ENCODE measurements around the gene UBE4B.

UBE4B gene

GRCh38 chr1:10113501-10113900, 80.7 kb downstream of the UBE4B start:
- no peaks in the 10 kb centered on the region for H3K9me3 ChIP-seq (ENCODE audit: control insufficient read depth, low read length)
- no peak overlapping the region for H3K27ac ChIP-seq (ENCODE audit: low read depth, low read length, severe bottlenecking)
- no peak overlapping the region for H3K4me3 ChIP-seq (ENCODE audit: extremely low read depth, insufficient read depth, low read length, poor library complexity, severe bottlenecking)
- WGBS, 2 experiments (ENCODE audit: insufficient coverage in 2 of 2), result 86 to 93% methylated on average over 9 of the region's 12 CpGs
- peaks cover 28% of the 10 kb centered on the region for H3K36me3 ChIP-seq (ENCODE audit: control insufficient read depth, insufficient read depth, low read length)
- peaks cover 15% of the 10 kb centered on the region for H3K4me1 ChIP-seq (ENCODE audit: control insufficient read depth, insufficient read depth, low read length, poor library complexity, severe bottlenecking)

GRCh38 chr1:10114746-10115145, 82.0 kb downstream of the UBE4B start:
- Histone ChIP-seq H3K36me3 (ENCODE audit: control insufficient read depth, insufficient read depth, low read length) (peaks cover 29% of the 10 kb centered on the region), H3K9me3 (ENCODE audit: control insufficient read depth, low read length) (no peaks in the 10 kb centered on the region), H3K27ac (ENCODE audit: low read depth, low read length, severe bottlenecking) (no peak overlapping the region), H3K4me3 (ENCODE audit: extremely low read depth, insufficient read depth, low read length, poor library complexity, severe bottlenecking) (no peak overlapping the region), H3K4me1 (ENCODE audit: control insufficient read depth, insufficient read depth, low read length, poor library complexity, severe bottlenecking) (peaks cover 7% of the 10 kb centered on the region)
- WGBS, 2 experiments (ENCODE audit: insufficient coverage in 2 of 2), result 89 to 94% methylated on average over 4 to 5 of the region's 6 CpGs

DNA sequence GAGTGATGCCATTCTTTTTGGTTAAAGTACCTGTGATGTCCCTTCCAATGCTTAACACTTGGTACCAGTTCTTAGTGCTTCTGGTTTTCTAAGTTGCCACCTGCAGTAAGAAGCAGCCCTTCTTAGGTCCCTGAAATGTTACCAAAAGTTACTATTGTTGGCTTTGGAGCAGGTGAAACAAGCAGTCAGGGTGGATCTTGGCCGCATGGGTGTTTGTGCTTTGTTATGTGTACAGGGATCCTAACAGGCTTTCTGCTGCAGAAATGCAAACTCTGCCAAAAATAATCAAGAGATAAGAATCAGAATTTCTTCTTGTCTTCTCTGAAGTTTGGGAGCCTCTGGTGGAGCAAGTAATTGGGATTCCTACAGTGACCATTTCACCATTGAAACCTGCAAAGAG, 84.4 kb downstream of the UBE4B start:
- Histone ChIP-seq H3K4me3 (ENCODE audit: extremely low read depth, insufficient read depth, low read length, poor library complexity, severe bottlenecking) (no peak overlapping the region), H3K27ac (ENCODE audit: low read depth, low read length, severe bottlenecking) (no peak overlapping the region), H3K4me1 (ENCODE audit: control insufficient read depth, insufficient read depth, low read length, poor library complexity, severe bottlenecking) (peaks cover 7% of the 10 kb centered on the region), H3K9me3 (ENCODE audit: control insufficient read depth, low read length) (no peaks in the 10 kb centered on the region), H3K36me3 (ENCODE audit: control insufficient read depth, insufficient read depth, low read length) (peaks cover 43% of the 10 kb centered on the region)
- WGBS, 2 experiments (ENCODE audit: insufficient coverage in 2 of 2), result 100% methylated on average over 1 of the region's 1 CpG; no CpG with 5 or more reads in 1 of the 2 experiments

GRCh38 chr1:10117865-10118264, 85.1 kb downstream of the UBE4B start:
- no peaks in the 10 kb centered on the region for H3K9me3 ChIP-seq (ENCODE audit: control insufficient read depth, low read length)
- 94 to 96% methylated on average over 6 of the region's 9 CpGs for WGBS, 2 experiments (ENCODE audit: insufficient coverage in 2 of 2)
- H3K4me3 ChIP-seq (ENCODE audit: extremely low read depth, insufficient read depth, low read length, poor library complexity, severe bottlenecking), result no peak overlapping the region
- H3K4me1 ChIP-seq (ENCODE audit: control insufficient read depth, insufficient read depth, low read length, poor library complexity, severe bottlenecking), result peaks cover 7% of the 10 kb centered on the region
- peaks cover 47% of the 10 kb centered on the region for H3K36me3 ChIP-seq (ENCODE audit: control insufficient read depth, insufficient read depth, low read length)
- H3K27ac ChIP-seq (ENCODE audit: low read depth, low read length, severe bottlenecking), result no peak overlapping the region

DNA sequence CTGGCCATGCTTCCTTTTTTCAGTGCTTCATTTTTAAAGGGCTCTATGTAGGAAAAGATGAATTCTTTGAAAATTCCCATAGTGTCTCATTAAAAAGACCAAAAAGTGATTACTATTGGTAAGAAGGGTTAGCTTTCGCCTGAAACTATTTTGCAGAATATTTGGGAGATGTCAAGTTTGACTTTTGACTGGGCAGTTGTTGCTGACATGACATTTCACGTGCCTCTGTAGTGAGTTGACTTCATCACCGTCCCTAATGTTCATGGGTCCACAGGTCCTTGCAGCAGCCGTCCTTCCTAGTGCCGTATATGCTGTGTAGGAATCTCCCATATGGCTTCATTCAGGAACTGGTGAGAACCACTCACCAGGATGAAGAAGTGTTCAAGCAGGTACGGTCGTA, 88.9 kb downstream of the UBE4B start:
- H3K4me3 ChIP-seq (ENCODE audit: extremely low read depth, insufficient read depth, low read length, poor library complexity, severe bottlenecking), result no peak overlapping the region
- peaks cover 56% of the 10 kb centered on the region for H3K36me3 ChIP-seq (ENCODE audit: control insufficient read depth, insufficient read depth, low read length)
- no peaks in the 10 kb centered on the region for H3K9me3 ChIP-seq (ENCODE audit: control insufficient read depth, low read length)
- peaks cover 5% of the 10 kb centered on the region for H3K4me1 ChIP-seq (ENCODE audit: control insufficient read depth, insufficient read depth, low read length, poor library complexity, severe bottlenecking)
- 97 to 100% methylated on average over 7 of the region's 7 CpGs for WGBS, 2 experiments (ENCODE audit: insufficient coverage in 2 of 2)
- H3K27ac ChIP-seq (ENCODE audit: low read depth, low read length, severe bottlenecking), result no peak overlapping the region

DNA sequence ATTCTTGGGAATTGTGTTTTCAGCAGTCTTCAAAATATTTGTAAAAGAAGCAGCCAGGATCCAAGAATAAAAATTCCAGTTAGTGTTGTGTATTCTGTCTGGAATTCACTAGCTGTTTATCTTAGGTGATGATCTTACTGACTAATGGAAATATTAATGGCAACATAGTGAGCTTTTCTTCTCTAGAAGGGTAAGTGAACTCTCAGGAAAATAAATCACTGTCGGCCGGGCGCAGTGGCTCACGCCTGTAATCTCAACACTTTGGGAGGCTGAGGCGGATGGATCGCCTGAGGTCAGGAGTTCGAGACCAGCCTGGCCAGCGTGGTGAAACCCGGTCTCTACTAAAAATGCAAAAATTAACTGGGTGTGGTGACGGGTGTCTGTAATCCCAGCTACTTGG, 90.2 kb downstream of the UBE4B start:
- H3K9me3 ChIP-seq (ENCODE audit: control insufficient read depth, low read length), result no peaks in the 10 kb centered on the region
- WGBS, 2 experiments (ENCODE audit: insufficient coverage in 2 of 2), result 89 to 99% methylated on average over 10 of the region's 10 CpGs
- peak overlapping the region; percentile 39 for H3K27ac ChIP-seq (ENCODE audit: low read depth, low read length, severe bottlenecking)
- peaks cover 59% of the 10 kb centered on the region for H3K36me3 ChIP-seq (ENCODE audit: control insufficient read depth, insufficient read depth, low read length)
- no peak overlapping the region for H3K4me3 ChIP-seq (ENCODE audit: extremely low read depth, insufficient read depth, low read length, poor library complexity, severe bottlenecking)
- H3K4me1 ChIP-seq (ENCODE audit: control insufficient read depth, insufficient read depth, low read length, poor library complexity, severe bottlenecking), result peaks cover 2% of the 10 kb centered on the region

DNA sequence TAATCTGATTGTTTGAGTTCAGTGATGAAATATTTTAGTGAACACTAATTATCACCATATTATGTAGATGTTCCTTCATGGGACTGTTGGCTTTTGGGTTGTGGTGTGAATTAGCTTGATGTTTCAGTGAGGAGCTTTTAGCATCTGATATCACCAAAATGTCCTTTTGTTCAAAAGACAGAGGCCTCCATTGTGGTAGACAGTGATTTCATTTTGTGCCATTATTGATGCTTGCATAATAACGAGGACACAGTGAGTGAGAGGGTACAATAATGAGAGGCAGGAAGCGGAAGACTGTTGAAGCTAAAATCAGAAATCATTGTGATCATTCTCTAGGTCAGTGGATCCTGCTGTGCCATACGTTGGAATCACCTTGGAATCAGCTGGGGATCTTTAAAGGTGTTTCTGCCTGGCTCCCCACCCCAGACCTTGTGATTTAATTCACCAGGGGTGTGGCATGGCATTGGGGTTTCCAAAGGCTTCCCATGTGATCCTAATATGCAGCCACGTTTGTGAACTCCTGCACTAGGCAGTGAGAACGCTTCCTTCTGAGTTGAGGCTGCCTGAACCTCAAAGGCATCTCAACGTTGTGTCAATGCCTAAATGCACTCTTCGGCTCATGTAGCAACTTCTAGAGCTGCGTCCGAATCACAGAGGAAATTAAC, 95.5 kb downstream of the UBE4B start:
- H3K4me1 ChIP-seq (ENCODE audit: control insufficient read depth, insufficient read depth, low read length, poor library complexity, severe bottlenecking), result no peaks in the 10 kb centered on the region
- no peak overlapping the region for H3K4me3 ChIP-seq (ENCODE audit: extremely low read depth, insufficient read depth, low read length, poor library complexity, severe bottlenecking)
- peaks cover 71% of the 10 kb centered on the region for H3K36me3 ChIP-seq (ENCODE audit: control insufficient read depth, insufficient read depth, low read length)
- 95% methylated on average over 8 to 9 of the region's 9 CpGs for WGBS, 2 experiments (ENCODE audit: insufficient coverage in 2 of 2)
- H3K9me3 ChIP-seq (ENCODE audit: control insufficient read depth, low read length), result no peaks in the 10 kb centered on the region
- H3K27ac ChIP-seq (ENCODE audit: low read depth, low read length, severe bottlenecking), result no peak overlapping the region

DNA sequence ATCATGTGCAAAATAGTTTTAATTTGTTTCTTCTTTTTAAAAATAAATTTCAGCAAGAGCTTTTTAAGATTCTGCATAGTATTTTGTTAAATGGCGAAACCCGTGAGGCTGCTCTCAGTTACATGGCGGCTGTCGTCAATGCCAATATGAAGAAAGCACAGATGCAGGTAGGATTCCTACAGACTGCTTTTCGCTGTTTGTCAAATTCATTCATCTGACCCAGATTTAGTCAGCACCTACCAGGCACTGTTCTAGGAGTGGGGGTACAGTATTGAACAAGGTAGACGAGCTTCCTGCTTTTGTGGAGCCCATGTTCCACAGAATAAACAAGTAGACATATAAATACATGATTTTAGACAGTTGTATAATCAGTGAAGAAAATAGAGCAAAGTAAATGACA, 99.6 kb downstream of the UBE4B start:
- WGBS, 2 experiments (ENCODE audit: insufficient coverage in 2 of 2), result 87 to 100% methylated on average over 4 of the region's 6 CpGs
- Histone ChIP-seq H3K27ac (ENCODE audit: low read depth, low read length, severe bottlenecking) (no peak overlapping the region), H3K9me3 (ENCODE audit: control insufficient read depth, low read length) (no peaks in the 10 kb centered on the region), H3K36me3 (ENCODE audit: control insufficient read depth, insufficient read depth, low read length) (peaks cover 77% of the 10 kb centered on the region), H3K4me3 (ENCODE audit: extremely low read depth, insufficient read depth, low read length, poor library complexity, severe bottlenecking) (no peak overlapping the region), H3K4me1 (ENCODE audit: control insufficient read depth, insufficient read depth, low read length, poor library complexity, severe bottlenecking) (no peaks in the 10 kb centered on the region)

DNA sequence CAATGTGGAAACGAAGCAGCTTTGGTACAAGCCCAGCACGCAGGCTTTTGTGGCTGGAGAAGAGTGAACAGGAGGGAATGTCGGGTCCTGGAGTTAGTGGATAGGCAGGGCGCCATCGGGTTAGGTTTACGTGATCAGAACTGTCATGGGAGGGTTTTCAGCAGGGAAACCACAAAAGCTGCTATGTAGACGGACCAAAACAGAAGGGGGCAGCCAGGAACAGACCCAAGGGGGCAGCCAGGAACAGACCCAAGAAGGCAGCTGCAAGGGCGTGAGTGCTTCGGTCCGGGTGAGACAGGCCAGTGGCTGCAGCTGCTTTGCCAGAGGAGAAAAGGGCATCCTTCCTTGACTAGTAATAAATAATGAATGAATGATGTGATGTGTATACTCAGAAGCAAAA, 100.1 kb downstream of the UBE4B start:
- 96% methylated on average over 10 of the region's 10 CpGs for WGBS, 2 experiments (ENCODE audit: insufficient coverage in 2 of 2)
- Histone ChIP-seq H3K36me3 (ENCODE audit: control insufficient read depth, insufficient read depth, low read length) (peaks cover 77% of the 10 kb centered on the region), H3K4me3 (ENCODE audit: extremely low read depth, insufficient read depth, low read length, poor library complexity, severe bottlenecking) (no peak overlapping the region), H3K9me3 (ENCODE audit: control insufficient read depth, low read length) (no peaks in the 10 kb centered on the region), H3K4me1 (ENCODE audit: control insufficient read depth, insufficient read depth, low read length, poor library complexity, severe bottlenecking) (no peaks in the 10 kb centered on the region), H3K27ac (ENCODE audit: low read depth, low read length, severe bottlenecking) (no peak overlapping the region)

- H3K4me3 ChIP-seq (ENCODE audit: extremely low read depth, insufficient read depth, low read length, poor library complexity, severe bottlenecking), result no peak overlapping the region
- H3K27ac ChIP-seq (ENCODE audit: low read depth, low read length, severe bottlenecking), result no peak overlapping the region
- peaks cover 59% of the 10 kb centered on the region for H3K36me3 ChIP-seq (ENCODE audit: control insufficient read depth, insufficient read depth, low read length)
- H3K9me3 ChIP-seq (ENCODE audit: control insufficient read depth, low read length), result no peaks in the 10 kb centered on the region
- no peaks in the 10 kb centered on the region for H3K4me1 ChIP-seq (ENCODE audit: control insufficient read depth, insufficient read depth, low read length, poor library complexity, severe bottlenecking)
- WGBS, 2 experiments (ENCODE audit: insufficient coverage in 2 of 2), result 93 to 100% methylated on average over 2 of the region's 3 CpGs
Measured at GRCh38 chr1:10140981-10141380, 108.2 kb downstream of the UBE4B start.

- no peak overlapping the region for H3K27ac ChIP-seq (ENCODE audit: low read depth, low read length, severe bottlenecking)
- WGBS, 2 experiments (ENCODE audit: insufficient coverage in 2 of 2), result 89 to 100% methylated on average over 3 to 7 of the region's 7 CpGs
- no peaks in the 10 kb centered on the region for H3K9me3 ChIP-seq (ENCODE audit: control insufficient read depth, low read length)
- no peak overlapping the region for H3K4me3 ChIP-seq (ENCODE audit: extremely low read depth, insufficient read depth, low read length, poor library complexity, severe bottlenecking)
- H3K4me1 ChIP-seq (ENCODE audit: control insufficient read depth, insufficient read depth, low read length, poor library complexity, severe bottlenecking), result no peaks in the 10 kb centered on the region
- peaks cover 59% of the 10 kb centered on the region for H3K36me3 ChIP-seq (ENCODE audit: control insufficient read depth, insufficient read depth, low read length)
Measured at GRCh38 chr1:10143961-10144485, 111.3 kb downstream of the UBE4B start.

All from mesodermal cell (in vitro differentiated cells).